ENCODE data around the gene TET2.
"Not testable (repeated sequence)": the region's sequence is repeated elsewhere in the genome, so short reads cannot be mapped to it uniquely, and the experiment has no call there.

TET2 gene

GRCh38 chr4:105276361-105277104 is 129.9 kb downstream of the TET2 start:
- no peak overlapping the region for H3K27ac ChIP-seq
- no peak for DNase-seq (ENCODE audit: low read depth, low spot score)

GRCh38 chr4:105277702-105278101 is 131.0 kb downstream of the TET2 start:
- no peak overlapping the region for H3K27ac ChIP-seq
- DNase-seq (ENCODE audit: low read depth, low spot score), result no peak

GRCh38 chr4:105279314-105279713 is 132.6 kb downstream of the TET2 start:
- no peak overlapping the region for H3K27ac ChIP-seq
- no peak for DNase-seq (ENCODE audit: low read depth, low spot score)

- peak overlapping the region; percentile 57 for H3K27ac ChIP-seq
- DNase-seq (ENCODE audit: low read depth, low spot score), result no peak
Measured at GRCh38 chr4:105280338-105281123, 133.9 kb downstream of the TET2 start.

GRCh38 chr4:105281124-105281415 is 134.4 kb downstream of the TET2 start:
- DNase-seq (ENCODE audit: low read depth, low spot score), result no peak
- peak overlapping the region; percentile 57 for H3K27ac ChIP-seq

- H3K27ac ChIP-seq, result no peak overlapping the region
- no peak for DNase-seq (ENCODE audit: low read depth, low spot score)
Measured at GRCh38 chr4:105282489-105282888, 135.8 kb downstream of the TET2 start.

GRCh38 chr4:105283501-105283900 is 136.8 kb downstream of the TET2 start:
- H3K27ac ChIP-seq, result no peak overlapping the region
- no peak for DNase-seq (ENCODE audit: low read depth, low spot score)

GRCh38 chr4:105288121-105288520 is 141.4 kb downstream of the TET2 start:
- no peak overlapping the region for H3K27ac ChIP-seq
- no peak for DNase-seq (ENCODE audit: low read depth, low spot score)

- DNase-seq (ENCODE audit: low read depth, low spot score), result no peak
Measured at GRCh38 chr4:105291925-105292324, 145.2 kb downstream of the TET2 start.

GRCh38 chr4:105293360-105293759 is 146.7 kb downstream of the TET2 start:
- DNase-seq (ENCODE audit: low read depth, low spot score), result no peak
- H3K27ac ChIP-seq, result no peak overlapping the region

More at GRCh38 chr4:105291925-105292324, 145.2 kb downstream of the TET2 start:
- no peak overlapping the region for H3K27ac ChIP-seq

- DNase-seq (ENCODE audit: low read depth, low spot score), result no peak
- H3K27ac ChIP-seq, result no peak overlapping the region
Measured at GRCh38 chr4:105296672-105297071, 150.0 kb downstream of the TET2 start.

- H3K27ac ChIP-seq; DNase-seq (ENCODE audit: low read depth, low spot score): not testable (repeated sequence)
Measured at GRCh38 chr4:105299027-105299426, 152.4 kb downstream of the TET2 start.

- H3K27ac ChIP-seq, result no peak overlapping the region
Measured at GRCh38 chr4:105304085-105304484, 157.4 kb downstream of the TET2 start.

GRCh38 chr4:105305019-105305836 is 158.6 kb downstream of the TET2 start:
- DNase-seq (ENCODE audit: low read depth, low spot score), result no peak
- H3K27ac ChIP-seq, result no peak overlapping the region

More at GRCh38 chr4:105304085-105304484, 157.4 kb downstream of the TET2 start:
- no peak for DNase-seq (ENCODE audit: low read depth, low spot score)

GRCh38 chr4:105306158-105306781 is 159.6 kb downstream of the TET2 start:
- DNase-seq (ENCODE audit: low read depth, low spot score), result peak; percentile 10
- H3K27ac ChIP-seq, result no peak overlapping the region

GRCh38 chr4:105306820-105307219 is 160.1 kb downstream of the TET2 start:
- no peak for DNase-seq (ENCODE audit: low read depth, low spot score)
- H3K27ac ChIP-seq, result no peak overlapping the region

GRCh38 chr4:105318486-105318885 is 171.8 kb downstream of the TET2 start:
- H3K27ac ChIP-seq, result no peak overlapping the region
- no peak for DNase-seq (ENCODE audit: low read depth, low spot score)

- no peak for DNase-seq (ENCODE audit: low read depth, low spot score)
- no peak overlapping the region for H3K27ac ChIP-seq
Measured at GRCh38 chr4:105327222-105327621, 180.5 kb downstream of the TET2 start.

- H3K27ac ChIP-seq, result no peak overlapping the region
- DNase-seq (ENCODE audit: low read depth, low spot score), result no peak
Measured at GRCh38 chr4:105327956-105328355, 181.3 kb downstream of the TET2 start.

GRCh38 chr4:105329081-105329480 is 182.4 kb downstream of the TET2 start:
- no peak for DNase-seq (ENCODE audit: low read depth, low spot score)
- H3K27ac ChIP-seq, result no peak overlapping the region

All from epithelial cell of prostate (primary cell).